GM18519 (cell line): ENCODE results near the gene DESI1.
A peak's percentile ranks its signal among the peaks of the same experiment; 100 is the strongest.
"Not testable (repeated sequence)": the region's sequence is repeated elsewhere in the genome, so short reads cannot be mapped to it uniquely, and the experiment has no call there.

Source experiments
- ATAC-seq: cut with Tn5 transposase; IDR thresholded peaks from one replicate; pipeline ENCODE4 v1.9.1; 2021; ENCODE audit warnings: mild to moderate bottlenecking, moderate library complexity; ENCODE audit not compliant: unreplicated experiment, low FRiP score

DESI1 gene

DNA sequence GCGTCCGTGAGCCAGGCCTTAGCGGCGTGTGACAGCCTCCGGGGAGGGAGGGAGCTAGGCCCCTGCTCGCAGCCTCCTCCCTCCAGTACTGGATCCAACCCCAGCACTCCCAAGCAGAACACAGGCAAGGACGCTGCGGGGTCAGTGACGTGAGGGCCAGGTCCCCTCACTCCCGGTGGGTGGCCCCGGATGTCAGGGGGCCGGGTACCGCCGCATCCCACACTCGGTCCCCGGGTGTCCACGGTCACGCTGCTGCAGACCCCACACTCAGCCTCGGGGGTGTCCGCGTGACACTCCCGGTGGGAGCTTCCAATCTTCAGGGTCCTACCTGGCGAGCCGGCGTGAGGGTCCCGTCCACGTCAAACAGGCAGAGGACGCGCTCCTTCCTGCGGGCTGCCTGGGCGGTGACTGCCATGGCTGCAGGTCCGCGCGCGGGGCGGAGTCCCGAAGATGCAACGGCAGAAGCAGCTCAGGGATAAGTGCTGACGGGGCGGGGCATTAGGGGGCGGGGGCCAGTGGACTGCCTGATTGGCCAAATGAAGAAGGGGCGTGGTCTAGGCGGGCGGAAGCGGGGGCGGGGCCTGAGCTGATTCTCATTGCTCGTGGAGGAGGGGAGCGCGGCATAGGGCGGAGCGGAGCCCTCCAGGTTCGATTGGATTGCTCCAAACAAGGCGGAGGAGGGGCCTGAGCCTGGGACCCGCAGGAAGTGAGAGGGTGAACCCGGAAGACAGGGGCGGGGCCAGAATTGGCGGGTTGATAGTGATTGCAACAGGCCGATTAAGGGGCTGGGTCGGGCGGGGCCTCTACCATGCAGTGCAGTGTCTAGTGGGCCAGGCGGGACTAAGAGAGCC, 31.2 kb downstream of the DESI1 start, which contains the start of gene PMM1:
PMM1 (minus strand) TSS at position 450 of the 851 bp plus-strand sequence; CDS start at position 415, 35 bp downstream.
- peak; percentile 75 for ATAC-seq

DNA sequence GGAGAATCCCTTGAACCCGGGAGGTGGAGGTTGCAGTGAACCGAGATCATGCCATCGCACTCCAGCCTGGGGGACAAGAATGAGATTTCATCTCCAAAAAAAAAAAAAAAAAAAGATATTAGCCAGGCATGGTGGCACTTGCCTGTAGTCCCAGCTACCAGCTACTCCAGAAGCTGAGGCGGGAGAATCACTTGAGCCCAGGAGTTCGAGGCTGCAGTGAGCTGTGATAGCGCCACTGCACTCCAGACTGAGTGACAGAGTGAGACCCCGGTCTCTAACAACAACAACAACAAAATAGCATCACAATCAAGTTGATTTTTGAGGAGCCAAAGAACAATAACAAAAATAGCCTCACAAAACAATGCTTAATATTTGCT, 33.5 kb downstream of the DESI1 start:
- ATAC-seq = no peak

DNA sequence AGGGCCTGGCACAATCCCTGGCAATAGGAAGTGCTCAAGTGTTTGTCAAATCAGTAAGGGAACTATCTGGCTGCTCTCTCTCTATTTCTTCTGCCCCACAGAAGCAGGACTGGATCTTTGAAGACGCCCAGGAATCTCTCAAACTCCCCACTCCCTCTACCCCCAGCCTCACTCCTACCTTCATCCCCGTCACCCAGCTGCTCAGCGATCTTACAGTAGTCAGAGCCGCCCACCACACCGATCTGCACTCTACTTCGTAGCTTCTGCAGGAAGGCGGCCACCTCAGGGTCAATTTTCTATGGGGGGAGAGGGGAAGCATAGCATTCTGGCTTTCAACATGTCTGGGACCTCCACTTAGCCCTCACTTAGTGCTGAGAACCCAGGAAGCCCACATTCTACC, 34.9 kb downstream of the DESI1 start:
- ATAC-seq = no peak

DNA sequence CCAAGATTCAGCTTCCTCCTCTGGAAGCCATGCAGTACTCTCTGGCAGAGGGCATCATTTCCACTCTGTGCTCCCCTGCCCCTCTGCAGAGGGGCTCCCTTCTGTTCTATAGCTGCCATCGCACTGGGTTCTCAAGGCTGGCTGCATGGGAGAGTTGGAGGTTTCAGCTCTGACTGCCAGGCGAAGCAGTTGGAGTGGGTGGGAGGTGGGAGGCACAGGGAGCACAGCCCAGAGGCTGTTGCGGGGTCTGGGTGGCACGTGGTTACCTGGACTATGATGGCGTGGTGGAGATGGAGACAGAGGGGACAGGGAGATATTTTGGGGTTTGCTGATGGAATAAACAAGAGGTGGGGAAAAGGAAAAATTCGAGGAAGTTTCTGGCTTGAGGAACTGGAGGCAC, 36.0 kb downstream of the DESI1 start:
- ATAC-seq = no peak

DNA sequence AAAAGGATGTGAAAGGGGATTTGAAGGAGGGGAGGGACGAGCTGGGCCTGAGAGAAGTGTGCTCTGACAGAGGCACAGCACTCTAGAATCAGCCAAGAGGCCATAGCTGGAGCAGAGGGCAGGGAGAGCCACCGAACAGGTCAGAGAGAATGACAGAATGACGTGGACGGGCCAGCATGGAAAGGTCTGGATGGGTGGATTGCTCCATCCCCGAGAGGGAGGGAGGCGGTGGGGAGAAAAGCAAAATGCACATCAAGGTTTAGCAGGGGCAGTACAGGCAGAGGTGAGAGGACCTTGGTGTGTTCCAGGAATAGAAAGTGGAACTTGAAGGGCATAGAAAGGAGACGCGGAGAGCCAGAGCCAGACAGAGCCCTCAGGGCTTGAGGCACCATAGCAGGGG, 38.1 kb downstream of the DESI1 start:
- no peak for ATAC-seq

DNA sequence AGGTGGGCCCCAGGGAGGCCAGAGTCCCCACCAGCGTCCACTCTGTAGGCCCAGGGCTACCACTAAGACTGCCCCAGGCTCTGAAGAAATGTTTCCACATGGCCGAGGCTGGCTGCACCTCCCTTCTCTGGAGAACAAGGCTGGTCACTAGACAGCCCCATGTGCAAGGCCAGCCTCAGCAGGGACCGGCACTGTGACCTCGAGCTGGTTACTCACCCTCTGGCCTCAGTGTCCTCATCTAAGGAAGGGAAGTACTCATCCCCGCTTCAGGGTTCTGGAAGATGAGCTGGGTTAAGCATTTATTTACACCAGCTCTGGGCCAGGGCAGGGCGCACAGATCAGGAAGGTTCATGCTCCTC, 40.9 kb downstream of the DESI1 start:
- no peak for ATAC-seq

DNA sequence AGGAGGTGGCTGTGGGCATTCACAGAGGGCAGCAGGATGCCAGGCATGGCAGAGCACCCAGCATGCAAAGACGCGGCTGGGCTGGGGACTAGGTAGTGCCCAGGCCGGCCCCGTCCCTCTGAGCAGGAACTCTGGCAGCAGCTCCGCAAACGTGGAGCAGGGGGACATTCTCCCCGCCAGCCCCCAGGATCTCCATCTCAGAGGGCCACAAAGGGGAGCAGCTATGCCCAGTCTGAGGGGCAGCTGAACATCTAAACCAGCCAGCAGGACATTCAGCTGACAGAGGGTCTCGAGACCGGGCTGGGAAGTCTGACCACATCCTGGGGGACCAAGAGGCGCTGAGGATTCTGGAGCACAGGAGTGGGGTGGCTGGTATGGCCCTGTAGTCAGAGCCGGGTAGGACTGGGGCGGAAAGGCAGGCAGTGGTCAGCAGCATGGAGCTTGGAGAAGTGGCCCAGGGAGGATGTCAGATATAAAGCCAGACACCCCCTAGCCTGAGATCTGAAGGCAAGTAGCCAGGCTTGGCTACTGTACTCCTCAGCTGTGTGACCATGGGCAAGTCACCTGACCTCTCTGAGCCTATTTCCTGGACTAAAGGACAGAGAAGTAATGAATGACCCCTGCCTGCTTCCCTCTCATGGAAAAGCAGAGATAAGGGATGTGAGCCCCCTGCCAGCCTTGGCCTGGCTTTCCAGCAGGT, 41.4 kb downstream of the DESI1 start:
- ATAC-seq = no peak

DNA sequence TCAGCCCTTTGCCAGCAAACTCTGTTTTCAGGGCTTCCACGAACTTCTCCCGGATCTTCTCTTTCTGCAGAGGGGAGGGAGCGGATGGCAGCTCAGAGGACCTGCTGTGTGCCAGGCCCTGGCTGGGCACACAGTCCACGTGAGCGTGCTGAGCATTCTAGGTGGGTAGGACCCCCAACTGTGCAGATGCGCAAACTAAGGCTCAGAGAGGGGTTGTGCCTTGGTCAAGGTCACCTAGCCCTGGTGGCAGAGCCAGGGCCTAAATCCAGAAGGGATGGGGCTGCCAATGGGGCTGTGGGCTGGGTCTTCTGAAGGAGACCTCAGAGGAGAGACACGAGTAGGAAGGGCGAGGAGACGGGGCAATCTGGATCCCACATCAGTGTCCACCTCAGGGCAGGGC, 42.0 kb downstream of the DESI1 start:
- ATAC-seq = no peak

DNA sequence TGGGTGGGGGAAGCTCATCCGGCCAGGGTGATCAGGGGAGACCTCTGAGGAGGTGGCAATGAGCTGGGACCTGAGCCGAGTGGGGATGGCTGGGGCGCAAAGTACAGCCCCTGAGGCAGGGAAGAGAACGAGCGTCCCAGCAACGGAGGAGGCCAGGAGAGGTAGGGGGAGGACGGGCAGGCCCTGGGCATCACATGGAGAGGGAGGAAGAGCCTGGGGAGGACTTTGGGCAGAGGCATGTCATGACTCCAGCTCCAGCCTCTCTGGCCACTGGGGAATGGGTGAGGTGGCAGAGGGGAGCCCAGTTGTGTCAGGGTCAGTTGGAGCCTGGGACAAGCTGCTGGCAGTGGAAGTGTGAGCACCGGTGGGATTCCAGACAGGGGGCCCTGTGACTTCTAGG, 42.7 kb downstream of the DESI1 start:
- no peak for ATAC-seq

DNA sequence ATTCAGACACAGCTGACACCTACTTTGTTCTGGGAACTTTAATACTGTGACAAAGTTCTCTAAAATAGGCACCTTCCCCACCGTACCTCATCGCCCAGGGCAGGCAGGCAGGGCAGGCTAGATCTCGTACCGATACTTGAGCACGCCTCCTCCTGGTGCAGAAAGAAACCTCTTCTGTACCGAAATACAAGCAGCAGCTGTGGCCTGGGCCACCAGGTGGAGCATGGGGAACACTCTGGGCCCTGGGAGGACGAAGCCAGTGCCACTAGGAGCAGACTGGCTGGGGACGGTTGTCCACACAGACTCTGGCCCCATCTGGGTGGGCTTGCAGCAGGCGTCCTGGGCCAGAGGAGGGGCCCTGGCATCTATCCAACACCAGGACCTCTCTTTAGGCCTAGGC, 44.0 kb downstream of the DESI1 start:
- no peak for ATAC-seq

DNA sequence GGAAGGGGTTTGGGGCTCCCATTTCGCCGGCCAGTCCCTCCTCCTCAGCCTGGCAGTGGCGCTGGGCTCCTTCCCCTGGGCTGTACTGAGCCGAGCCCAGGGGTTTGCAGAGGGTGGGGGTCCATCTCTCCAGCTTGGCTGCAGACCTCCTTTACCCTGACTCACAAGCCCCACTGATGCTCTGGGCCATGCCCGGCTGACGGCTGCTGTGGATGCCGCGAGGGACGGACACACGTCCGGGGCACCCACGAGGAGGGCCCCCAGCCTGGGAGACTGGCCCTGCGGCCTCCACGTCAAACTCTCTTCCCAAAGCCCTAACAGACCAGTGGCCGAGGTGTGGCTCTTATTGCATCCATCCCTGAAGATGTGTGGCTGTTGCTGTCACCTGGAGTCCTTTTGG, 45.3 kb downstream of the DESI1 start:
- no peak for ATAC-seq

DNA sequence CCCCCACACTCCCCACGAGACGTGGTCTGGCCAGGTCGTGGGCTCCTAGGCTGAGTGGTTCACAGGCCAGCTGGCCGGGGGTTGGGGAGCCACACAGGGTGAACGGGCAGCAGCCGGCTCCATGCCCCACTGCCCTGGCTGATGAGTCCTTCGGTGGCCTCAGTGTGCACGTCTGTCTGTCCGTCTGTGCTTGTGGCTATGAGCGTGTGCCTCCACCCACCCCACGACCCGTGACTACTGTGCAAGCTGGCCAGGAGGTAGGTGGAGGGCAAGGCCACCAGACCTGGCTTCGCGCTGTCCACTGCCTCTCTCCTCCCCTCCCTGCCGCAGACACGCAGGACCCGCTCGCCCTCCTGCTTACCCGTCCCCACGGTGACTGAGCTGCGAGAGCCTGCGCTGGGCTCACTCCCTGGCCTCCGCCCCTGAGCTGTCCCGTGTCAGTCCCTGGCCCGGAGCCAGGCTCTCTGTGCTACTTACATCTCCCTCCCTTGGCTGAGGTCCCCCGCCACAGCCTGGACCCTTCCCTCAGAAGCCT, 45.9 kb downstream of the DESI1 start:
- no peak for ATAC-seq

DNA sequence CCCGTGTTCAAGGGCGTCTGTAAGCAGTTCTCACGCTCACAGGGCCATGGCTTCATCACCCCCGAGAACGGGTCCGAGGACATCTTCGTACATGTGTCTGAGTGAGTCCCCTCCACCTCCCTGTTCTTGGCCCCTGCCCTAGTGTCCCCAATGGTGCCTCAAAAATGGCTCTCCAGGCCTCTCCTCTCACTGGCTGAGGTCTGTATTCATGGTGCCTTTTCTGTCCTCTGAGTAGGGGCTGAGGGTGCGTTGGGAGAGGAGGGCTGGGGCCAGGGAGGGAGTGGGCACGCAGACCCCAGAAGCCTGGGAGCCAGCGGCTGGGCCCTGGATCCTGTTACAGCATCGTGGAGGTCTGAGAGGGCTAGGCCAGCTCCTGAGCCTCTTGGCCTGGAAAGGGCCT, 47.2 kb downstream of the DESI1 start:
- ATAC-seq = no peak

DNA sequence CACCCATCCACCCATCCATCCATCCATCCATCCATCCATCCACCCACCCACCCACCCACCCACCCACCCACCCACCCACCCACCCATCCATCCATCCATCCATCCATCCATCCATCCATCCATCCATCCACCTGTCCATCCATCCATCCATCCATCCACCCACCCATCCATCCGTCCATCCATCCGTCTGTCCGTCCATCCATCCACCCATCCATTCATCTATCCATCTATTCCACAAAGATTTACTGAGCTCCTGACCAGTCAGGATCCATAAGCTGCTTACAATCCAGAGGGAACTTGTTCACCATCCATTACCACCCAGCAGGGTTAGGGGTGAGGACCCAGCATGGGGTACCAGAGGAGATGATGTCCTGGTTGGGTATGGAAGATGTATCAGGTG, 48.5 kb downstream of the DESI1 start:
- not testable (repeated sequence) for ATAC-seq

DNA sequence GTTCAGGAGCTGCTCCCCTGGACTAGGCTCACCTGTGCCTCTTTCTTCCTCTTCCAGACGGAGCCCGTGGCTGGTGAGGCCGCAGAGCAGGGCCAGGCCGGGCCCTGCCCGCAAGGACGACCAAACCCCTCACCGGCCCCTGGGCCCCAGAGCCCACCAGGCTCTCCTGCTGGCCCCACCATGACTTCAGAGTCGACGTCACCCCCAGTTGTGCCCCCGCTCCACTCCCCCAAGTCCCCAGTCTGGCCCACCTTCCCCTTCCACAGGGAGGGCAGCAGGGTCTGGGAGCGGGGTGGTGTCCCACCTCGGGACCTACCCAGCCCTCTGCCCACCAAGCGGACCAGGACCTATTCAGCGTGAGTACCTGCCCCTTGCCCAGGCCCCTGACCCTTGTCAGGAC, 49.1 kb downstream of the DESI1 start:
- no peak for ATAC-seq

DNA sequence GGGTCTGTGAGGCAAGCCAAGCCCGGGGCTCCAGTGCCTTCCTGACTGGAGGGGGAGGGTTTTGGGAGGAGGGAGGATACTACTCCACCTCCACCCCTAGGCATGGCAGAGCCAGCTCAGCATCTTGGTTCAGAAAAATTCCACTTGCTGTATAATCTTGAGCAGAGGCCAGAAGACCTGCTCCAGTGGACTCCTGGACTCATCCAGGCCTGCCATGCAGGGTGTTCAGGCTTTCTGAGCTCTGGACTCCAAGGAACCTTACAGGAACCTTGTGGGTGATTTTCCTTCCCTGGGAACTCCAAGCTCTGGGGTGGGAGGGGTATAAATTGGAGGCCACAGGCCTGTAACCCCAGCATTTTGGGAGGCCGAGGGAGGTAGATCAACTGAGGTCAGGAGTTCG, 50.6 kb downstream of the DESI1 start:
- ATAC-seq = no peak

DNA sequence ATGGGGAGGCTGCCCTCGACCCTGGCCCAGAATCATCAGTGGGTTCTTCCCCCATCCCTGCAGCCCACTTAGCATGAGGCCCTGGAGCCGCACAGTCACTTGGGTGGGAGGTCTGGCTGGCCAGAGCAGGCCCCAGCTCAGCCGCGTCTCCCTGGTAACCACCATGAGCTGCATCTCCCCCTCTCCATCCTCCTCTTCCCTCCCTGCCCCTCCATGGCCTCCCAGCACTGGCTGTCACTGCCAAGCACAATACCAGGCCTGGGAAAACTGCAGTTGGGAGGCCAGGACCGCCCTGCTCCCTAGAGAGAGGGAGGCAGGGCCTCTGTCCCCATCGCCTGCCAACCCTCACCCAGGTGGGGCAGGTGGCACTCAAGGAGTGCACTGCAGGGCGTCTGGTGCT, 52.0 kb downstream of the DESI1 start:
- ATAC-seq = no peak

DNA sequence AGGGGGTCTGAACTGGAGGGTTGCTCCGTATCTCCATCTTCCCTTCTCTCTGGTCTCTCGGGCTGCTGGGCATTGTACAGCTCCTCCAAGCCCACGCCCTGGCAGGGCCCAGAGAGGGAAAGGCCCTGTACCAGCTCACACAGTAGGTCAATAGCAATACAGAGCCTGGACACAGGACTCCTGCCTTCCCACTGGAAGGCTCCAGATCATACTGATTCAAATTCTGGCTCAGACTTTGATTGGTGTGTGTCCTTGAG, 53.4 kb downstream of the DESI1 start:
- ATAC-seq = no peak

DNA sequence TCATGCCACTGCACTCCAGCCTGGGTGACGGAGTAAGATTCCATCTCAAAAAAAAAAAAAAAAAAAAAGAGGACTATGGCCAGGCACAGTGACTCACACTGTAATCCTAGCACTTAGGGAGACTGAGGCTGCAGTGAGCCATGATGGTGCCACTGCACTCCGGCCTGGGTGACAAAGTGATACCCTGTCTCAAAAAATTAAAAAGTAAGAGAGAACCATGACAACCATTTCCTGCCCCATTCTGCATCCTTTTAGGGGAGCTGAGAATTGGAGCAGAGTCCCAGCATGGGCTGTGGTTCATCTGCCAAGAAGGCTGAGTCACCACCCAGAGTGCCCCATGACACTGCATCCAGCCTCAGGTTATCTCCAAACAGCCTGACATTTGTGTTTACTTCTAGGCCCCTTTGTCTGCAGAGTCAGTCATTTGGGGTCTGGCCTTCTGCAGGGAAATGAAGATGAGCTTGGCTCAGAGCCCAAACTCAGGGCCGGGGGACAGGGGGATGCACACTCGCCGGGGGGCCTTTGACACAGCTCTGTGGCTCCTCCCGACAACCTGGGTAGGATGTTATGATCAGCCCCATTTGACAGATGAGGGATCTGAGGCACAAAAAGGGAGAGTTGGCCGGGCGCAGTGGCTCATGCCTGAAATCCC, 55.3 kb downstream of the DESI1 start:
- no peak for ATAC-seq

DNA sequence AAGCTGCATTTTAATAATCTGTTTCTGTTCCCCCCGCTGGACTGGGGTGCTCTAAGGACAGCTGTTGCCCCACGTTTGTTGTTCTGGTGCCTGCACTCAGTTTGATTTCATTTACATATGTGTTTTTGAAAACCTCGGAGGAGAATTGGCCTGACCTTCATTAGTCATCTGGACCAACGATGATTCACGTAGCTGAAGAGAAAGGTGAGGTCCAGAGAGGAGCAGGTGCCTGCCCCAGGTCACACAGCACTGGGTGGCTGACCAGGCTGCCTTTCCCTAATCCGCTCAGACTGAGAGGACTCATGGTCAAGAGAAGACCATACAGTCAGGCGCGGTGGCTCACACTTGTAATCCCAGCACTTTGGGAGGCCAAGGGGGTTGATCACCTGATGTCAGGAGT, 56.3 kb downstream of the DESI1 start:
- ATAC-seq = no peak

DNA sequence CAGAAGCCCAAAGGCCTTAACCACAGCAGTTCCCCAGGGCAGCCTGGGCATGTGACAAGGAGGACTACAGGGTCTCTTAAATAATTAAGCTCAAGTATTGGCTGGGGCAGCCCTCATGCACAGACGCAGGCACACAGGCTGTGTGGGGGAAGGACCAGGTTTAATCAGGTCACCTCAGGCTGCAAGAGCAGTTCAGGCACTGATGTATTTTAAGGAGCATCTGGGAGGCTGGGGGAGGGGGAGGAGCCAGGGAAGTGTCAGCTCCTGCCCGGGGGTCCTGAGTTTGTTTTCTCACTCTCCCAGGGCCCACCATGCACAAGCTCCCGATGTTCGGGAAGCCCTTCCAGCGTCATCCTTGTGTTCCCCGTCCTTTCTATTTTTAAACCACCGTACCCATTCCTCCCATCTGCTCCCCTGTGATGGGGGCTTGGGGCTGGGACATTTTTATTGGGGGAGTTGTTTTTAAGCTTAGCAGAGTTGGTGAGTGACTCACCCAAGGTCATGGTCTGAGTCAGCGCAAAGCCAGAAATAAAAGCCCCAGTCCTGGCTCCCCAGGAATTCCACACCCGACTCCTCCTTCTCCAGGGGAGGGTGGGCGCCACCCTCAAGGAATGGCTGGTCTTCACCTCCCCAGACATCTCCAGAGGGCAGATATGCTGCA, 57.7 kb downstream of the DESI1 start:
- ATAC-seq = no peak
